HCEC 1CT (cell line): ENCODE data around the gene UBE2D4.
"Not testable (repeated sequence)": the region's sequence is repeated elsewhere in the genome, so short reads cannot be mapped to it uniquely, and the experiment has no call there.

Experiments
- DNase-seq: peaks from one replicate; pipeline ENCODE4 v3.0.0-alpha.2; 2017

UBE2D4 gene

DNA sequence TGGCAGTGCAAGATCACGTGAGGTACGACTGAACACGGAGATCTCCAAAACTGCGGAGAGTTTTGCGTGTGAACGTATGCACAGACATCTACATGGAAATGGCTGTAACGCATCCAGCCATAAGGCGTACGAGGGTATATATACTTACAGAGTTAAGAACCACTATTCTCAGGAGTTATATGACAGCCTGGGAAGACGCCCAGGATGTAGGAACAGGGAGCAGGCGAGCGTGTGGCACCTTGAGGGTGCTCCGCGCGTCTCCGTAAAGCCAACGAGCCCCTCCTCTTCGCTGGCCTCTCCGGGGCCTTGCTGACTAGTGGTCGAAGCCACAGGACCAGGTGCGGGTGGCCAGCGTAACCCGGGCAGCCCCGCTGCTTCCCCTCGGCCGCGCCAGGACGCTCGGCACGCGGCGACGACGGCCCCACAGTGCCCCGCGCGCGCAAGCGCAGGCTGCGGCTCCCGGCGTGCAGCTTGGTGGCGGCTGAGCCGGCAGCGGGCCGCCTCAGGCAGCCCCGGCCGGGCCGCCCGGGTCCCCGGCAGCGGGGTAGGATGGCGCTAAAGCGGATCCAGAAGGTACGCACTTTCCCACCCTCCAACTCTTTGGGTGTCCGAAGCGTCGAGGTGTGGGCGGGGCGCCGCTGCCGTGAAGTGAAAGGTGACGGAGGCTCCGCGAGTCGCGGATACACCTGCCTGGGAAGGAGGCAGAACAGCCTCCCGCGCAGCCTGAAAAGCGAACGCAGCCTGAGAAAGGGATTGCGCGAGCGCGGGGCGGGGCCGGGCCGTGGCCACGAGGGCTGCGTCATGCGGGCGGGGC lies at the start of gene UBE2D4:
Gene UBE2D4, plus strand, starts transcription at position 453 of the 814 bp plus-strand sequence. Its CDS starts 97 bp downstream, at position 550.
- DNase-seq = peak; percentile 49

DNA sequence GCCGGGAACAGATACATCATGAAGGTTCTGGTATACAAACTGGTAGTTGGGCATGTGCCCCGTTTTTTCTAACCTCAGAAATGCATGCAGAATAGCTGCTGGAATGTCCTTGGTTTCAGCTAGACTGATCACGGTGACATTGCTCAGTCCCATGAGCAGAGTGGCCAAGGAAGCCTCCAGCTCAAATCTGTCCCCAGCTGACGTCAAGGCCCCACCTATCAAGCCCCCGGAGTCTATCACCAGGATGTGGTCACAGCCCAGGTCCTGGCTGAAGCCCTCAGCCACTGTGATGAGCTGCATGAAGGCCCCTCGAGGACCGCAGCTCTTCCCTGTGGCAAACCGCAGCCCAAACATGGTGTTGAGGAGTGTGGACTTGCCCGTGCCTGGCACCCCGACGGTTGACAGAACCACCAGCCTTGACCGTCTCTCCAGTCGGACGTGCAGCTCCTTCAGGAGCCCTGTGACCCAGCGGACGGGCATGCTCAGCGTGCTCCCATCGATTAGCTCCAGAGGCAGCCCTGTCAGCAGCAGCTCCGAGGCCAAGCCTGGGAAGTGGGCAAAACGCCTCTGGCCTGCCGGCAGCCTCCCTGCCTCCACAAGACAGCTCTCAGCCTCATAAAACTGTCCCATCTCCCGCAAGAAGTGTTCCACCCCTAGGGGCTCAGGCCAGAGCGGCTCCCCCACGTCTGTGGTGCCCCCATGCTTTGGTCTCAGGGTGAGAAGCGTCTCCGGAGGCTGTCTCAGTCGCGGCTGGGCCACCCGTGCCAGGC lies 49.1 kb upstream of the UBE2D4 start:
- no peak for DNase-seq

DNA sequence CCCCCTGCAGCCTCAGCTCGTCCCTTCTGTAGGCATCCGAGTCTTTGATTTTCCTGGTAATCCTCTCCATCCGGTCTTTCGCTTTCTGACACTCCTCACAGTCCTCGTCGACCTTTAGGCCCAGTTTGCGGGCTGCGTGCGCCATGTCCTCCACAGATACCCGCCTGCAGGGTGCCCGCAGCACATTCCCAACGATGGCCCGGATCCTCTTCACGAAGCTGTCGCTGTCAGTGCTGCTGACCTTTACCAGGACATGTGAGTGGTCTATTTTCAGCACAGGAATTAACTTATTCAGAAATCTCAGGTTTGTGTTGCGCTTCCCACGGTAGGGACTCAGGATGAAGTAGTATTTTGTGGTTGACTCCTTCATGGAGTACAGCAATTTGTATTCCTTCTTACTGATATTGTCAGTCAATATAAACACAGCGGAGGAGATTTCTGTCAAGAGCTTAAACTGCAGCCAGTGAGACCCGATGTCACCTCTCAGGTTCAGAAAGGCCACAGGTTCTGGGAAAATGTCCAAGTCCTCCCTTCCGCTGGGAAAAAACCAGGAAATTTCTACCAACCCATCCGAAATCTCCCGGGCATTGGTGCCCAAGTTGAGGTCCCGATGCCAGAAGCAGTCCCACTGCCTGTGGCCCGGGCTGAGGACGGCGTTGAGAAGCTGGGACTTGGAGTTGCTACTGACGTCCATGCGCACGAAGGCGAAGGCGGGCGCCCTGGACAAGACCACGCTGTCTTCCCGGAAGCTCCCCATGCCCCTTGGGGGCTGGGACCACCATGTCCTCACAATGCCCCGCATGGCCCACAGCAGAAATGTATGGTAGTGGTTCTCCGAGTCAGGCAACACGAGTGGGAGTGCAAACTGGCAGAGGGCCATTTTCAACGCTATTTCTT lies 48.0 kb upstream of the UBE2D4 start:
- no peak for DNase-seq

DNA sequence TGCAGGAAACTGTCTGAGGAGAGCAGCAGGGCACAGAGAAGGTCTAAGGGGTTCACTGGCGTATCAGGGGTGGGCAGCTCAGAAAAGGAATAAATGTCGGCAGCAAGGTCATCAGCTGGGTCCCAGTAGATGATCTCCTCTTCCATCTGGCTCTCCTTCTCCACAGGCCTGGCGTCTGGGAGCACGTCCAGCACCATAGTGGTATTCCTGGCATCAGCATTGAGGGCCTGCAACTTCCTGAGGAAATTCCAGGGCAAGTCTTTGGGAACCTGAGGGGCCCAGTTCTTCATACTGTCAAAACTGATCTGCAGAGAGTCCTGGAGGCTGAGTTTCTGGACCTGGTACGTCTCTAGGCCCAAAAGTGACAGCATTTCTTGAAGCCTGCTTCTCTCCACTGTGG lies 47.4 kb upstream of the UBE2D4 start:
- no peak for DNase-seq

DNA sequence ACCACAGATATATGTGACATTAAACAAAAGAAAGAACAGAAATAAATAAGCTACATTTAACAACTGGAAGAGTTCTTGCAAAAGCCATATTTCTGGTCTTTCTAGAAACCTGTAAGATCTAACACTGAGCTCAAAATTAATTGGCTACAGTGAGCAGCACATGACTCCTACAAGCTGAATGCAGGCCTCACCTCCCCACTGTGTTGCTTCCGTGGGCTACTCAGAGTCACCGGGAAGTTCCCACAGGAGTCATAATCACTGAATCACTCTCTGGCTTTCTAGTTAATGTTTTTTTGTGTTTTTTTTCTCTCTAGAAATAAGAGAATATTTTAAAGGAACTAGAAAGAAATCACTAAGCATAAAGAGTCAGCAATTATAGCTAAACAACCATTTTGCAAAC lies 46.8 kb upstream of the UBE2D4 start:
- DNase-seq = peak; percentile 48

DNA sequence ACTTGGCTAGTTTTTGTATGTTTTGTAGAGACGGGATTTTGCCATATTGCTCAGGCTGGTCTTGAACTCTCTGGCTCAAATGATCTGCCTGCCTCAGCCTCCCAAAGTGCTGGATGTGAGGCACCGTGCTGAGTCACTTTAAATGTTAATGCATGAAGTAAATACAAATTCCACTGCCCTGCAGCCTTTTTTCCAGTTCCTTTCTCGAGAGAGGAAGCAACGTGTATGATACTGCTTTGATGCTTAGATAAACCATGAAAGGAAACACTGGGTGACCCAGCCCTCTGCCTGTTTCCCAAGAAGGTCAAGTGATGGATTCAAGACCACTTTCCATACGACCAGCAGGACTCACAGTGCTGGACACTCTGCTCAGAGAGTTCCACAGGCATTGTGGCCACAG lies 45.6 kb upstream of the UBE2D4 start:
- no peak for DNase-seq

DNA sequence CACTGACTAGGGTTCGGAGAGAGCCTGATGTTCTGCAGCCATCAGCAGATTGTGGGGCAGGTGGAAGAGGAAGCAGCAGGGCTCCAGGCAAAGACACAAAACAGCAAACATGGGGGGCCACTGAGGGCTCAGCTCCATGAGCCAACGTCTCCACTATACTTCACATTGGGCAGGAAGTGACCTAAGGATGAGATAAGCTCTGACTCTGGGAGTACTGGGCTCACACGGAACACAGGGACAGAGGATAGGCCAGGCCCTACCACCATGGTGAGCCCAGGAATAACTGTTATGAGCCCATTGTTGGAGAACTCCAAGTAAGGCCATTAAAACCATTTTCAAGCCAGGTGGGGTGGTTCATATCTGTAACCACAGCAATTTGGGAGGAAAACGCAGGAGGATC lies 42.0 kb upstream of the UBE2D4 start:
- no peak for DNase-seq

DNA sequence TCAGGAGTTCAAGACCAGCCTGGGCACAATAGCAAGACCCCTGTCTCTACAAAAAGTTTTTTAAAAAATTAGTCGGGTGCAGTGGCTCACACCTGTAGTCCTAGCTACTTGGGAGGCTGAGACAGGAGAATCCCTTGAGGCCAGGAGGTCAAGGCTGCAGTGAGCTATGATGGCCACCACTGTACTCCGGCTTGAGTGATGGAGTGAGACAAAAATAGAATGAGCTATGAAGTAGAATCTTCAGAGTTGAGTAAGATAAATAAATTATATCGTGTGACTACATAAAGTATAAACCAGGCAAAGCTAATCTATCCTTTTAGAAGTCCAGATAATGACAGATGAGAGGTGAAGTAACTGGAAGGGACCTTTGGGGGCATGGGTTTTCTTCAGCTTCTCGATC lies 41.6 kb upstream of the UBE2D4 start:
- no peak for DNase-seq

DNA sequence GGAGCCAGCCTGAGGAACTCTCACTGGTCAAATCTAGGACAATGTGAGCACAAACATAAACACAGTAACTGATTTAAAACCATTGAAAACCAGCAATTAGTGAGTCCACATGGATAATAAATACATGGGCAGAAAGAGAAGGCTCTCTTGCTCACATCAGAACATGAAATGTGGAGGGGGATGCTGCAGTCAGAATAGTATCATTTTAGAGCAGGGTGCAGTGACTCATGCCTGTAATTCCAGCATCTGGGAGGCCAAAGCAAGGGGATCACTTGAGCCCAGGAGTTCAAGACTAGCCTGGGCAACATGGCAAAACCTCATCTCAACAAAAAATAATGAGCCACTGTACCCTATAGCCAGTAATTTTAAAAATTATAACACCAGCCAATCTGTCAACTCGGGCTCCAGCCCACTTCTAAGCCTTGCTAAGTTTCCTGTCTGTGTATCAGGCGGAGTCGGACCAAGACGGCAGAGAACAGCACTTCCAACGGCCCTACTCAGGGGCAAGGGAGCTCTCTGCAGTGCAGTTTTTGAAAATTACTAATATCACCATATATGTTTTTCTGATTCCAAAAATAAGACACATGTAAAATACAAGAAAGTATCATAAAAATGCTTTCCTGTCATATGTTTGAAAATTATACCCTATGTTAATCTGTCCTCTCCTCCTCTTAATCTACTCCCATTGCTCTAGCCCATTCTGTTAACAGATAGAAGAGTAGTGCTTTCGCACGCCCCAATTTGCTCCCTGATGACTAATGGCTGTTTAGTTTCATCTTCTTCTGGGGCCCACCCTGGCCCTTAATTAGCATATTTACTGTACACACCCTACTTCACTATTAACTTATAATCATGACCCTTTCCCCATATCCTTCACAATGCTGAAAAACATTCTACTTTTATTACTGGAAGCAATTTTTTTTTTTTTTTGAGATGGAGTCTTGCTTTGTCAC lies 37.0 kb upstream of the UBE2D4 start:
- peak; percentile 29 for DNase-seq

DNA sequence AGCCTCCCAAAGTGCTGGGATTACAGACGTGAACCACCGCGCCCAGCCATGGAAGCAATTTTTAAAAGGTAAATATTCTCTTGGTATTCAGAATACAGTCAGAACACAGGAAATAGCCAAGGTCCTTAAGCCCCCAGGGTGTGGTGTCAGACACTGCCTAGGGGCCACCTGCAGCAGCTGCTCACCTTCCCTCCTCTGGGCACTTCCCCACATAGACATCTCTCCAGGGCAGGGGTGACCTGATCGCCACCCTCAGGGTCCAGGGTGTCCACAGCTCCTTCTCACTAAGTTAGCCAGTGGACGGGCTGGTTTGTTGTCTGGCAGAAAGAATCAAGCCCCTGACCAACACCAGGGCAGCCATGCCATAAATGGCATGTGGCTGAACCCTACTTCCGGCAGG lies 35.8 kb upstream of the UBE2D4 start:
- DNase-seq = no peak

DNA sequence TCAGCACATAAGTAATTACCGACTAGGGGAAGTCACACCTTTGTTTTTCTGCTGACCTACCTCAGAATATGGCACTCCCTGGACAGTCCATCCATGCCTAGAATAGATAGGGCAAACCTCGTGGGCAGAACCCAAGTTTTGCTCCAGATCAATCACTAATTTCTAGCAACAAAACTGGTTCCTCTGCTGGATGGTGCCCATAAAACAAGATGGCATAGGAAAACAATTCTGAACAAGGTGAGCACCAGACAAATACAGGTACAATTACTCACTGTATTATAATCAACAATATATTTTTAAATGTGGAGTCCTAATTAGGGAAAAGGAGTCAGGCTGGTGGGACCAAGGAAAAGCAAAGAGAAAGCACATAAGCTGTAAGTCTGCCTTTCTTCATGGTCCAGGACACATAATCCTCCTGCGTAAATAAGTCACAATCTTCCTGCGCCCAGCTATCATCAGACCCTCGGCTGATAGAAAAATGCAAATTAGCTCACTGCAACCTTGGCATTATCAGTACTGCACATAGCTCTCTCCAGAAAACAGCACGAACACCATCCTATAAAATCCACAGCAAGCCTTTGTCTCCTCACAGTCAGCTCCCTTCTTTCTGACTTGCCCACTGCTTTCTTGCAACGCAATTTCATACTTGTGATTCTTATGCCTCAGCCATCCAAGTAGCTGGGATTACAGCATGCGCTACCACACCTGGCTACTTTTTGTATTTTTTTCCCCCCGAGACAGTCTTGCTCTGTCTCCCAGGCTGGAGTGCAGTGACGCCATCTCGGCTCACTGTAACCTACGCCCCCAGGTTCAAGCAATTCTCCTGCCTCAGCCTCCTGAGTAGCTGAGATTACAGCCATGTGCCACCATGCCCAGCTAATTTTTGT lies 34.9 kb upstream of the UBE2D4 start:
- DNase-seq = no peak

DNA sequence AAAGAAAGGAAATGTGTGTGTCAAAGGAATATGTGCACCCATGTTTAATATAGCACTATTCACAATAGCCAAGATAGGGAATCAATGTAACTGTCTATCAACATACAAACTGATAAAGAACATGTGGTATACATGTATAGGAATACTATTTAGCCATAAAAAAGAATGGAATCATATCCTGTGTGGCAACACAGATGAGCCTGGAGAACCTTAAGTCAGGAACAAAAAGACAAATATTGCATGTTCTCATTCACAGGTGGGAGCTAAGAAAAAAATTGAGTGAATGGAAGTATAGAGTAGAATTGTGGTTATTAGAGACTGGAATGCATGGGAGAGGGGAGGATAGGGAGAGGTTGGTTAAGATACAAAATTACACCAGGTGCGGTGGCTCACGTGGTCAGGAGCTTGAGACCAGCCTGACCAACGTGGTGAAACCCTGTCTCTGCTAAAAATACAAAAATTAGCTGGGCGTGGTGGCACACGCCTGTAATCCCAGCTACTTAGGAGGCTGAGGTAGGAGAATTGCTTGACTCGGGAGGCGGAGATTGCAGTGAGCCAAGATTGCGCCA lies 30.3 kb upstream of the UBE2D4 start:
- no peak for DNase-seq

DNA sequence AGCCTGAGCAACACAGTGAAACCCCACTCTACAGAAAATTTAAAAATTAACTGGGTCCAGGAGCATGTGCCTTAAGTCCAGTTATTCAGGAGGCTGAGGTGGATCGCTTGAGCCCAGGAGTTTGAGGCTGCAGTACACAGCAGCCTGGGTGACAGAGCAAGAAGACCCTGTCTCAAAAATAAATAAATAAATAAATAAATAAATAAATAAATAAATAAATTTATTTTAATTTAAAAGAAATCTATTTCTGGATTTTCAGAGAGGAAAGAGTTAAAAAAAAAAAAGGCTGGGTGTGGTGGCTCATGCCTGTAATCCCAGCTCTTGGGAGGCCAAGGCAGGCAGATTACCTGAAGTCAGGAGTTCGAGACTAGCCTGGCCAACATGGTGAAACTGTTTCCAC lies 27.7 kb upstream of the UBE2D4 start:
- not testable (repeated sequence) for DNase-seq

DNA sequence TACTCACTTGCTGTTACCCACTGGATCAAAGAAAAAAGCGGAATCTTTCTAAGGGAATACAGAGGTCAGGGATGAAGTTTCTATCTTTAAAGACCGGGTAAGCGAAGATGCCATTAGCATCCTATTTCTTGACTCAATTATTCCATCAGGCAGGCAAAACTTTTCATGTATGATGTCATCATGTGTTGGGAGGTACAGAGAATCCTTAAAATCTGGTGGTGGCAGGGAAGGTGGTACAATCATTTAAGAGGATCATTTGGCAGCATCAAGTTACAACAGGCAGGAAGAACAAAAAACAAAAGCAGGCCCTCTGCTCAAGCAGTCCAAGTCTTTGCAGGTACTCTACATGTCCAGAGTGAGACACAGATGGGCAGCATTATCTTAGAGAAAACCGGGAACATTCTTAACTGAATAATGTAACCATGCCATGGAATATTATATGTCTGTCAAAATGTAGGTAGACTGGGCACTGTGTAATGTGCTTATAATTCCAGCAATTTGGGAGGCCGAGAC lies 23.6 kb upstream of the UBE2D4 start:
- DNase-seq = no peak

DNA sequence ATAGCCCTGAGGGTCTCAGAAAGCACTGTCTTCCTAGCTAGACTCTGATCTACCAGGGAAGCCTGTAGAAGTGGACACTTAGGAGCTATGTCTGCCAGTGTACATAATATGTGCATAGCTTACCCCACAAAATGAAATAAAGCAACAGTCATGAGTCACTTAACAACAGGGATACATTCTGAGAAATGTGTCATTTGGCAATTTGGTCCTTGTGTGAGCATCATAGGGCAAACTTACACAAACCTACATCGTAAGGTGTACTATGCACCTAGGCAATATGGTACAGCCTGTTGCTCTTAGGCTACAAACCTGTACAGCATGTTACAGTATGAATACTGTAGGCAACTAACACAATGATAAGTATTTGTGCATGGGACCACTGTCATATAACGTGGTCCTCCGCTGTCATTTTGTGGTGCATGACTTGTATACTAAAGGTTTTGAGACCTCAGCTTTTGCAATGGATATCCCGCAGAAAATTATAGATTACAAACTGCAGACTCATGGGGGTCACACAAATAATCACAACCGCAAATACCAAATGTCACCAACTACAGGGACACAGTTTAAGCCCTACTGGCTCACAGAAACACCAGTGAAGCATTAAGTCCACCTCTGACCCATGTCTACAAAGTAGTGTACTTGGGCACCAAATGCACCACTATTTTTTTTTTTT lies 21.6 kb upstream of the UBE2D4 start:
- DNase-seq = peak; percentile 18

DNA sequence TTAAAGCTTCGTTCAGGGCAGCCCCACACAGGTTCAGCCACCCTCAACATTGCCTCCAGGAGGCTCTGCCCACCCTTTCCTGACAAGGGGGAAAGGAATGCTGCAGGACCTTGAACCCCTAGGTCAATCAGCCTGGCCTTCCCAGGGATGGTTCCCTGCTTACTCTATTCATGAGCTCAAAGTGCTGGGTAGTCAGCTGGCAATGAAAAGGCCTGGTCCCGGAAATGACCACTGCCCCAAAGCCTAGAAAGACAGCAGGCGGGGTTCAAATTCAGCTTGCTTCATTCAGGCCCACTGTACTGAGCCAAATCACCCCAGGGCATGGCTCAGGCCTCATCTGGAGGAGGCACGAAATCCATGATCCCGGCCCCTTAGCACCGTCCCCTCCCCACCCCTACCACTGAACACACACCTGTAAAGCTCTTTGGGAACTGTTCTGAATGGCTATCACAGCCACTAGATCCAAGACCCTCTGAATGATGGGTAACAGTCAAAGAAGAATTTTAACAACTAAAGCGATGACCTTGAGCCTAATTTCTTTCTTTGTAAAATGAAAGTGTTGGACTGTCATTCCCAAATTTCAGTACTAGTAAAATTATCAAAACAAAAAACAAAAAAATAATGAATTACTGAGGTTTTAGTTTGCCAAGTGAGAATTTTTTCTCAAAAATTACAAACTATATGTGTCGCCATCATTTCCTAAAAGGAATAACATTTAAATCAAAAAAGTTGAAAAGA lies 20.9 kb upstream of the UBE2D4 start:
- DNase-seq = peak; percentile 14

DNA sequence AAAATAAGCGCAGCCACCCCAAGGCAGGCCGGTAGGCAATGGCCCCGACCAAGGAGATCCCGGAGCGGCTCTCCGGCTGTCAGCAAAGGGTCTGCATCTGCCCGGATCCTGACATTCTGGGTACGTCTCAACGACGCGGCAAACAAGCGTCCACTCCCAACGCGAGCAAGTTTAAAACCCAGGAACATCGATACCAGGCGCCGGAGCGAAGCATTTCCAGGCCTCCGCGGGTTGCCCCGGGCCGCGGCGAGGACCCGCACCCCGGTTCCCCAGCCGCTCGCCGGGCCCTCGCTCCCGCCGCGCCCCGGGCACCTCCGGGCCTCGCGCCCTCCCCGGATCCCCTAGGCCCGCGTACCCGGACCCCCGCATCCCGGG lies 20.3 kb upstream of the UBE2D4 start:
- peak; percentile 23 for DNase-seq

DNA sequence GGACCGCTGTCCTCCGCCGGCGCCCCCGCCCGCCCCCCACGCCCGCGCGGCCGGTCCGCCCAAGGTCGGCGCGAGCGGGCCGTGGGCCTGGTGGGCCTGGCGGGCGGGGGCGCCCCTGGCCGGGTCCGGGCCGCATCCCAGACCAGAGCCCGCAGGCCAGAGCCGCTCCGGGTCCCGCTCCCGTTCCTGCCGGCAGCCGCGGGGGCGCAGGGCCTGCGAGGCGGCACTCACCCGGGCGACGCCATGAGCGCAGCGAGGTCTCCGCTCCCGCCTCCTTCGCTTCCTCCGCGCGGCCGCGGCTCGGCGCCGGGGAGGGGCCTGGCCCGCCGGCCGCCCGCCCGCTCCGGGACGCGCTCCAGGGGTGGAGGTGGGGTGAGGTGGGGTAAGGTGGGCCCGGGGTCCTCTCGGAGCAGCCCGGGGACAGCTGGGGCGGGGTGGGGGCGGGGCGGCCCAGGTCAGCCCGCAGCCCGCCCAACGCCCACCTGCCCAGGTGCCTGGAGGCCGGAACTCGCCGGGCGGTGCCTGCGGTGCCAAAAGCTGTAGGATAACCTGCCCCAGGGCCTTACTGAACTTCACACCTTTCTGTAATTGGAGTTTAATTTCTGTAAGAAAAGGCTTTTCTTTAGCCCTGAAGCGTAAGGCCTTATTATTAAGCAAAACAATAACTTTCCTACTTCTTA lies 19.8 kb upstream of the UBE2D4 start, which contains the start of gene URGCP:
Gene URGCP, minus strand, starts transcription at position 266 of the 680 bp plus-strand sequence. Its CDS starts 21 bp downstream, at position 245.
- peak; percentile 35 for DNase-seq
